H9 (cell line): Measurements from ENCODE around the gene MICB. TPM values are rescaled to one million over a fixed set of nuclear protein-coding genes. Genes with fewer than 3 reads are reported as not detected.
A peak's percentile ranks its signal among the peaks of the same experiment; 100 is the strongest.

Experiments
- DNase-seq: peaks from one replicate; pipeline ENCODE4 v3.0.0-alpha.2; 2017
- H2AFZ ChIP-seq: one replicate; pipeline ENCODE4 v1.6.1; 2013; ENCODE audit warnings: mild to moderate bottlenecking, low read length, control low read depth, moderate library complexity
- H2AK5ac ChIP-seq: 2 replicates; pipeline ENCODE4 v1.6.1; 2013; ENCODE audit warnings: low read length, control low read depth, mixed read lengths; ENCODE audit not compliant: insufficient read length
- H2BK120ac ChIP-seq: one replicate; pipeline ENCODE4 v1.6.1; 2013; ENCODE audit warnings: low read depth, mild to moderate bottlenecking, low read length, control low read depth, inconsistent platforms; ENCODE audit not compliant: poor library complexity, severe bottlenecking
- H2BK12ac ChIP-seq: 2 replicates; pipeline ENCODE4 v1.6.1; 2013; ENCODE audit warnings: low read length, control low read depth, mixed read lengths, low read depth; ENCODE audit not compliant: insufficient read length
- H2BK15ac ChIP-seq: 2 replicates; pipeline ENCODE4 v1.6.1; 2013; ENCODE audit warnings: low read depth, low read length, control low read depth
- H2BK20ac ChIP-seq: one replicate; pipeline ENCODE4 v1.6.1; 2013; ENCODE audit warnings: low read depth, mild to moderate bottlenecking, low read length, control low read depth, inconsistent platforms; ENCODE audit not compliant: poor library complexity, severe bottlenecking
- H2BK5ac ChIP-seq: 2 replicates; pipeline ENCODE4 v1.6.1; 2013; ENCODE audit warnings: low read length, control low read depth, mixed read lengths; ENCODE audit not compliant: insufficient read length
- H3K14ac ChIP-seq: 2 replicates; pipeline ENCODE4 v1.6.1; 2013; ENCODE audit warnings: low read length, control low read depth; ENCODE audit not compliant: insufficient read depth
- H3K18ac ChIP-seq: 2 replicates; pipeline ENCODE4 v1.6.1; 2013; ENCODE audit warnings: low read depth, mild to moderate bottlenecking, mixed read lengths, low read length, control low read depth; ENCODE audit not compliant: insufficient read length
- H3K23ac ChIP-seq: 2 replicates; pipeline ENCODE4 v1.6.1; 2013; ENCODE audit warnings: low read length, control low read depth, mixed read lengths, low read depth; ENCODE audit not compliant: insufficient read length
- H3K23me2 ChIP-seq: 2 replicates; pipeline ENCODE4 v1.6.1; 2013; ENCODE audit warnings: low read depth, mild to moderate bottlenecking, mixed read lengths, low read length, control low read depth; ENCODE audit not compliant: insufficient read length, poor library complexity, severe bottlenecking
- H3K27ac ChIP-seq: 2 replicates; pipeline ENCODE4 v1.5.1; 2013; ENCODE audit warnings: low read length, control low read depth, mixed read lengths, low read depth; ENCODE audit not compliant: insufficient read length
- H3K27me3 ChIP-seq: 2 replicates; pipeline ENCODE4 v1.6.1; 2013; ENCODE audit warnings: low read length, control low read depth, inconsistent platforms; ENCODE audit not compliant: insufficient read depth
- H3K4ac ChIP-seq: 2 replicates; pipeline ENCODE4 v1.6.1; 2013; ENCODE audit warnings: low read depth, mild to moderate bottlenecking, control low read depth, inconsistent platforms, low read length, moderate library complexity
- H3K4me1 ChIP-seq: 2 replicates; pipeline ENCODE4 v1.6.1; 2013; ENCODE audit warnings: low read length, control low read depth, inconsistent platforms; ENCODE audit not compliant: insufficient read depth
- H3K4me2 ChIP-seq: 2 replicates; pipeline ENCODE4 v1.6.1; 2013; ENCODE audit warnings: low read length, control low read depth, mixed read lengths; ENCODE audit not compliant: insufficient read length, insufficient read depth
- H3K56ac ChIP-seq: 2 replicates; pipeline ENCODE4 v1.6.1; 2013; ENCODE audit warnings: low read depth, mild to moderate bottlenecking, mixed read lengths, low read length, control low read depth; ENCODE audit not compliant: insufficient read length
- H3K79me1 ChIP-seq: 2 replicates; pipeline ENCODE4 v1.6.1; 2013; ENCODE audit warnings: low read depth, mild to moderate bottlenecking, moderate library complexity, low read length, control low read depth, inconsistent platforms; ENCODE audit not compliant: insufficient read depth, poor library complexity, severe bottlenecking
- H3K79me2 ChIP-seq: 2 replicates; pipeline ENCODE4 v1.6.1; 2013; ENCODE audit warnings: low read length, control low read depth, inconsistent platforms; ENCODE audit not compliant: insufficient read depth
- H3K9ac ChIP-seq: 2 replicates; pipeline ENCODE4 v1.6.1; 2013; ENCODE audit warnings: low read length, control low read depth, mixed read lengths; ENCODE audit not compliant: insufficient read length; ENCODE audit errors: extremely low read depth
- H3K9me3 ChIP-seq: one replicate; pipeline ENCODE4 v1.6.1; 2013; ENCODE audit warnings: low read depth, low read length, inconsistent platforms; ENCODE audit not compliant: control insufficient read depth
- H3T11ph ChIP-seq: one replicate; pipeline ENCODE4 v1.6.1; 2013; ENCODE audit warnings: mild to moderate bottlenecking, low read length, control low read depth, inconsistent platforms
- H4K20me1 ChIP-seq: one replicate; pipeline ENCODE4 v1.6.1; 2013; ENCODE audit not compliant: control insufficient read depth, insufficient read length, insufficient read depth
- H4K5ac ChIP-seq: 2 replicates; pipeline ENCODE4 v1.6.1; 2013; ENCODE audit warnings: low read depth, mild to moderate bottlenecking, mixed read lengths, low read length, control low read depth; ENCODE audit not compliant: insufficient read length
- H4K8ac ChIP-seq: replicated peaks from 2 replicates; pipeline ENCODE4 v1.6.1; 2013; ENCODE audit warnings: low read length, control low read depth, mixed read lengths, low read depth; ENCODE audit not compliant: insufficient read length
- H4K91ac ChIP-seq: 2 replicates; pipeline ENCODE4 v1.6.1; 2013; ENCODE audit warnings: low read depth, mild to moderate bottlenecking, moderate library complexity, mixed read lengths, low read length, control low read depth; ENCODE audit not compliant: insufficient read length
- H3K27ac Mint-ChIP-seq, 3 experiments: 2 replicates in 2 of 3; 3 replicates in 1 of 3; pipeline ENCODE4 v1.8.0; 2020 to 2021; ENCODE audit warnings: mixed read lengths in 3 of 3, mild to moderate bottlenecking in 1 of 3, moderate library complexity in 1 of 3
- H3K27me3 Mint-ChIP-seq: 2 replicates; pipeline ENCODE4 v1.8.0; 2021; ENCODE audit warnings: low read depth, mild to moderate bottlenecking, moderate library complexity, mixed read lengths
- H3K36me3 Mint-ChIP-seq, 3 experiments: 2 replicates in 2 of 3; 3 replicates in 1 of 3; pipeline ENCODE4 v1.8.0; 2020 to 2021; ENCODE audit warnings: low read depth in 3 of 3, mixed read lengths in 3 of 3; ENCODE audit not compliant: insufficient read depth in 1 of 3
- H3K4me1 Mint-ChIP-seq, 2 experiments: 2 replicates each; pipeline ENCODE4 v1.8.0; 2020; ENCODE audit warnings: mixed read lengths in 2 of 2
- H3K4me3 Mint-ChIP-seq, 2 experiments: 2 replicates in 1 of 2; 3 replicates in 1 of 2; pipeline ENCODE4 v1.8.0; 2020 to 2021; ENCODE audit warnings: mild to moderate bottlenecking in 2 of 2, mixed read lengths in 2 of 2, moderate library complexity in 1 of 2
- H3K9me3 Mint-ChIP-seq, 2 experiments: 2 replicates in 1 of 2; 3 replicates in 1 of 2; pipeline ENCODE4 v1.8.0; 2020; ENCODE audit warnings: mild to moderate bottlenecking in 2 of 2, mixed read lengths in 2 of 2, moderate library complexity in 1 of 2
- CTCF ChIP-seq: fragments of 200-600 bp; sonication (generic); conservative IDR thresholded peaks from 3 replicates; pipeline ENCODE4 v1.8.0; 2021; ENCODE audit warnings: antibody characterized with exemption, mild to moderate bottlenecking
- WGBS: extraction: QIAGEN DNeasy Blood & Tissue Kit; methylation state at CpG from one replicate; pipeline ENCODE4 v1.1.7; 2013; ENCODE audit warnings: missing lambda C conversion rate, low lambda C conversion rate, mixed read lengths; ENCODE audit not compliant: insufficient read length; ENCODE audit errors: extremely low coverage; 5-methylcytosine and 5-hydroxymethylcytosine counted together
- total RNA-seq: library from RNA; stranded (reverse); gene quantifications from 2 replicates; pipeline ENCODE4 v1.2.1, GENCODE V29; 2021

The MICB gene
- total RNA-seq, 1 experiment from 2014 or later: 6.2 TPM

- Histone ChIP-seq H3K56ac (no peak overlapping the region), H2BK5ac (no peak overlapping the region), H3K18ac (no peak overlapping the region), H3K4me1 (no peaks in the 10 kb centered on the region), H3T11ph (no peak overlapping the region), H3K79me1 (no peaks in the 10 kb centered on the region), H4K8ac (no peak overlapping the region), H3K79me2 (no peaks in the 10 kb centered on the region), H4K5ac (peak overlapping the region; percentile 6), H4K20me1 (no peaks in the 10 kb centered on the region), H3K9me3 (no peaks in the 10 kb centered on the region), H3K23ac (no peak overlapping the region), H3K4ac (no peak overlapping the region), H2BK120ac (no peak overlapping the region), H2AK5ac (no peak overlapping the region), H2BK20ac (no peak overlapping the region), H4K91ac (no peak overlapping the region), H3K27me3 (0 out of 2 replicates have a peak, but pooled peaks cover 2% of the 10 kb centered on the region), H2BK12ac (no peak overlapping the region), H3K4me2 (no peak overlapping the region), H2BK15ac (no peak overlapping the region), H3K14ac (no peak overlapping the region), H3K27ac (no peak overlapping the region), H2AFZ (no peak overlapping the region), H3K9ac (no peak overlapping the region), H3K23me2 (no peaks in the 10 kb centered on the region)
- Mint-ChIP-seq H3K27ac (peak overlapping the region in 1 of 3 experiments; percentile 76; a peak in 1 of 7 replicates), H3K27me3 (peaks cover 22% of the 10 kb centered on the region), H3K4me3 (no peak overlapping the region), H3K9me3 (no peaks in the 10 kb centered on the region), H3K36me3 (no peaks in the 10 kb centered on the region; a peak in 1 of 7 replicates), H3K4me1 (no peaks in the 10 kb centered on the region)
- no CpG with 5 or more reads among the region's 6 CpGs for WGBS
- DNase-seq: peak; percentile 55
- peak; percentile 66 for TF ChIP-seq CTCF
These were observed 23.1 kb upstream of the MICB start for GRCh38 chr6:31474871-31475286.
